ENCODE data around the gene RHOD.

Gene RHOD

GRCh38 chr11:67083786-67084366, 27.2 kb downstream of the RHOD start:
- Histone ChIP-seq H3K9ac (ENCODE audit: insufficient read length) (no peak overlapping the region), H3K4me3 (no peak overlapping the region), H3K36me3 (ENCODE audit: insufficient read depth, low read length) (no peaks in the 10 kb centered on the region), H3K27ac (0 out of 2 replicates have a peak overlapping the region, but pooled peaks have one; percentile 42), H3K9me3 (ENCODE audit: low read depth, low read length) (no peaks in the 10 kb centered on the region)
- TF ChIP-seq POLR2AphosphoS5 (IDR thresholded peaks at IDR 0.05; ENCODE audit: borderline replicate concordance, low read depth, low read length): no peak
- no peak for TF ChIP-seq FOXP2 (optimal IDR thresholded peaks at IDR 0.05; ENCODE audit: control extremely low read depth, extremely low read length, insufficient read depth)
- TF ChIP-seq EZH2 (IDR thresholded peaks at IDR 0.05): no peak
- DNase-seq (ENCODE audit: low read depth, low spot score): no peak

- TF ChIP-seq POLR2AphosphoS5 (IDR thresholded peaks at IDR 0.05; ENCODE audit: borderline replicate concordance, low read depth, low read length): no peak
- no peak for TF ChIP-seq FOXP2 (optimal IDR thresholded peaks at IDR 0.05; ENCODE audit: control extremely low read depth, extremely low read length, insufficient read depth)
- TF ChIP-seq EZH2 (IDR thresholded peaks at IDR 0.05): no peak
- Histone ChIP-seq H3K27ac (no peak overlapping the region), H3K9ac (ENCODE audit: insufficient read length) (no peak overlapping the region), H3K9me3 (ENCODE audit: low read depth, low read length) (no peaks in the 10 kb centered on the region), H3K36me3 (ENCODE audit: insufficient read depth, low read length) (no peaks in the 10 kb centered on the region), H3K4me3 (no peak overlapping the region)
- no peak for DNase-seq (ENCODE audit: low read depth, low spot score)
Measured at GRCh38 chr11:67085617-67086016, 29.0 kb downstream of the RHOD start.

- Histone ChIP-seq H3K36me3 (ENCODE audit: insufficient read depth, low read length) (no peaks in the 10 kb centered on the region), H3K9me3 (ENCODE audit: low read depth, low read length) (no peaks in the 10 kb centered on the region), H3K4me3 (no peak overlapping the region), H3K27ac (no peak overlapping the region), H3K9ac (ENCODE audit: insufficient read length) (no peak overlapping the region)
- TF ChIP-seq EZH2 (IDR thresholded peaks at IDR 0.05) (no peak), FOXP2 (optimal IDR thresholded peaks at IDR 0.05; ENCODE audit: control extremely low read depth, extremely low read length, insufficient read depth) (no peak), POLR2AphosphoS5 (IDR thresholded peaks at IDR 0.05; ENCODE audit: borderline replicate concordance, low read depth, low read length) (no peak)
- DNase-seq (ENCODE audit: low read depth, low spot score): no peak
Measured at GRCh38 chr11:67090717-67091116, 34.1 kb downstream of the RHOD start.

- Histone ChIP-seq H3K36me3 (ENCODE audit: insufficient read depth, low read length) (no peaks in the 10 kb centered on the region), H3K9me3 (ENCODE audit: low read depth, low read length) (no peaks in the 10 kb centered on the region), H3K4me3 (no peak overlapping the region)
Measured at GRCh38 chr11:67095214-67095507, 38.5 kb downstream of the RHOD start.

GRCh38 chr11:67098799-67099429, 42.3 kb downstream of the RHOD start:
- no peak overlapping the region for H3K9ac ChIP-seq (ENCODE audit: insufficient read length)
- no peaks in the 10 kb centered on the region for H3K9me3 ChIP-seq (ENCODE audit: low read depth, low read length)
- H3K27ac ChIP-seq: no peak overlapping the region
- no peak overlapping the region for H3K4me3 ChIP-seq
- H3K36me3 ChIP-seq (ENCODE audit: insufficient read depth, low read length): no peaks in the 10 kb centered on the region
- TF ChIP-seq POLR2AphosphoS5 (IDR thresholded peaks at IDR 0.05; ENCODE audit: borderline replicate concordance, low read depth, low read length) (no peak), FOXP2 (optimal IDR thresholded peaks at IDR 0.05; ENCODE audit: control extremely low read depth, extremely low read length, insufficient read depth) (no peak), EZH2 (IDR thresholded peaks at IDR 0.05) (no peak)
- no peak for DNase-seq (ENCODE audit: low read depth, low spot score)

More at GRCh38 chr11:67095214-67095507, 38.5 kb downstream of the RHOD start:
- Histone ChIP-seq H3K9ac (ENCODE audit: insufficient read length) (no peak overlapping the region), H3K27ac (no peak overlapping the region)
- TF ChIP-seq EZH2 (IDR thresholded peaks at IDR 0.05) (no peak), POLR2AphosphoS5 (IDR thresholded peaks at IDR 0.05; ENCODE audit: borderline replicate concordance, low read depth, low read length) (no peak), FOXP2 (optimal IDR thresholded peaks at IDR 0.05; ENCODE audit: control extremely low read depth, extremely low read length, insufficient read depth) (no peak)
- DNase-seq (ENCODE audit: low read depth, low spot score): no peak

GRCh38 chr11:67099831-67100324, 43.2 kb downstream of the RHOD start:
- no peak for TF ChIP-seq EZH2 (IDR thresholded peaks at IDR 0.05)
- TF ChIP-seq FOXP2 (optimal IDR thresholded peaks at IDR 0.05; ENCODE audit: control extremely low read depth, extremely low read length, insufficient read depth): no peak
- no peak for TF ChIP-seq POLR2AphosphoS5 (IDR thresholded peaks at IDR 0.05; ENCODE audit: borderline replicate concordance, low read depth, low read length)
- no peak overlapping the region for H3K4me3 ChIP-seq
- DNase-seq (ENCODE audit: low read depth, low spot score): no peak
- no peaks in the 10 kb centered on the region for H3K9me3 ChIP-seq (ENCODE audit: low read depth, low read length)
- H3K27ac ChIP-seq: no peak overlapping the region
- no peak overlapping the region for H3K9ac ChIP-seq (ENCODE audit: insufficient read length)
- H3K36me3 ChIP-seq (ENCODE audit: insufficient read depth, low read length): no peaks in the 10 kb centered on the region

- no peak overlapping the region for H3K9ac ChIP-seq (ENCODE audit: insufficient read length)
- H3K4me3 ChIP-seq: no peak overlapping the region
- DNase-seq (ENCODE audit: low read depth, low spot score): no peak
- no peaks in the 10 kb centered on the region for H3K36me3 ChIP-seq (ENCODE audit: insufficient read depth, low read length)
- no peak overlapping the region for H3K27ac ChIP-seq
- H3K9me3 ChIP-seq (ENCODE audit: low read depth, low read length): no peaks in the 10 kb centered on the region
- no peak for TF ChIP-seq EZH2 (IDR thresholded peaks at IDR 0.05)
- TF ChIP-seq POLR2AphosphoS5 (IDR thresholded peaks at IDR 0.05; ENCODE audit: borderline replicate concordance, low read depth, low read length): no peak
- no peak for TF ChIP-seq FOXP2 (optimal IDR thresholded peaks at IDR 0.05; ENCODE audit: control extremely low read depth, extremely low read length, insufficient read depth)
Measured at GRCh38 chr11:67102664-67103063, 46.0 kb downstream of the RHOD start.

- H3K9me3 ChIP-seq (ENCODE audit: low read depth, low read length): no peaks in the 10 kb centered on the region
- no peak for DNase-seq (ENCODE audit: low read depth, low spot score)
- no peak overlapping the region for H3K4me3 ChIP-seq
- H3K9ac ChIP-seq (ENCODE audit: insufficient read length): no peak overlapping the region
- H3K27ac ChIP-seq: no peak overlapping the region
- TF ChIP-seq POLR2AphosphoS5 (IDR thresholded peaks at IDR 0.05; ENCODE audit: borderline replicate concordance, low read depth, low read length) (no peak), EZH2 (IDR thresholded peaks at IDR 0.05) (no peak), FOXP2 (optimal IDR thresholded peaks at IDR 0.05; ENCODE audit: control extremely low read depth, extremely low read length, insufficient read depth) (no peak)
- H3K36me3 ChIP-seq (ENCODE audit: insufficient read depth, low read length): no peaks in the 10 kb centered on the region
Measured at GRCh38 chr11:67105964-67106363, 49.3 kb downstream of the RHOD start.
